ENCODE results near the gene TRIM46.

- peak; percentile 89 for TF ChIP-seq CTCF (IDR thresholded peaks at IDR 0.05; ENCODE audit: insufficient read depth, low read depth, low read length)
- no peak for TF ChIP-seq EZH2 (IDR thresholded peaks at IDR 0.05; ENCODE audit: insufficient read depth, low read length)
Measured at GRCh38 chr1:155206891-155207805, 33.5 kb downstream of the TRIM46 start.

Measured in astrocyte (in vitro differentiated cells and primary cell).